GM19239 (cell line): Measurements from ENCODE around the gene CLEC16A.
A peak's percentile ranks its signal among the peaks of the same experiment; 100 is the strongest.

Experiments used
- DNase-seq: peaks from one replicate; pipeline ENCODE4 v3.0.0; 2011; ENCODE audit warnings: low spot score; ENCODE audit not compliant: insufficient read length
- FAIRE-seq: peaks from 2 replicates; lab custom pipeline; 2011; peaks lifted over from hg19 to GRCh38; lab: Jason Lieb, UNC

CLEC16A gene

GRCh38 chr16:11007714-11008280, 63.4 kb downstream of the CLEC16A start:
- no peak for DNase-seq
- FAIRE-seq = no peak

- no peak for DNase-seq
- no peak for FAIRE-seq
These were observed 64.8 kb downstream of the CLEC16A start for GRCh38 chr16:11009027-11009755.

GRCh38 chr16:11010575-11011221, 66.3 kb downstream of the CLEC16A start:
- DNase-seq (no peak), FAIRE-seq (no peak)

GRCh38 chr16:11011326-11011725, 67.0 kb downstream of the CLEC16A start:
- FAIRE-seq (no peak), DNase-seq (no peak)

GRCh38 chr16:11012841-11013240, 68.5 kb downstream of the CLEC16A start:
- FAIRE-seq = no peak

GRCh38 chr16:11014136-11014535, 69.8 kb downstream of the CLEC16A start:
- FAIRE-seq = no peak
- DNase-seq = no peak

More at GRCh38 chr16:11012841-11013240, 68.5 kb downstream of the CLEC16A start:
- DNase-seq = no peak

- FAIRE-seq (no peak), DNase-seq (no peak)
These were observed 70.7 kb downstream of the CLEC16A start for GRCh38 chr16:11015076-11015475.

GRCh38 chr16:11015607-11016006, 71.2 kb downstream of the CLEC16A start:
- no peak for DNase-seq
- no peak for FAIRE-seq

GRCh38 chr16:11016524-11016988, 72.2 kb downstream of the CLEC16A start:
- FAIRE-seq (no peak), DNase-seq (no peak)

- DNase-seq (no peak), FAIRE-seq (no peak)
These were observed 72.6 kb downstream of the CLEC16A start for GRCh38 chr16:11016993-11017392.

- FAIRE-seq (no peak), DNase-seq (no peak)
These were observed 73.1 kb downstream of the CLEC16A start for GRCh38 chr16:11017499-11017898.

- FAIRE-seq = no peak
- DNase-seq = no peak
These were observed 76.0 kb downstream of the CLEC16A start for GRCh38 chr16:11020388-11020787.

- no peak for DNase-seq
- no peak for FAIRE-seq
These were observed 76.6 kb downstream of the CLEC16A start for GRCh38 chr16:11020792-11021551.

- DNase-seq (no peak), FAIRE-seq (no peak)
These were observed 77.6 kb downstream of the CLEC16A start for GRCh38 chr16:11022002-11022401.

GRCh38 chr16:11023262-11024039, 79.1 kb downstream of the CLEC16A start:
- DNase-seq (no peak), FAIRE-seq (no peak)

GRCh38 chr16:11024333-11025053, 80.1 kb downstream of the CLEC16A start:
- DNase-seq (no peak), FAIRE-seq (peak; percentile 11)

GRCh38 chr16:11025120-11025531, 80.8 kb downstream of the CLEC16A start:
- DNase-seq (no peak), FAIRE-seq (peak; percentile 84)

- DNase-seq (no peak), FAIRE-seq (no peak)
These were observed 85.6 kb downstream of the CLEC16A start for GRCh38 chr16:11029948-11030347.

GRCh38 chr16:11030990-11031510, 86.7 kb downstream of the CLEC16A start:
- FAIRE-seq = no peak
- no peak for DNase-seq
